GM19467 (cell line): ENCODE measurements around the gene UBXN10.

Experiments
- ATAC-seq: cut with Tn5 transposase; IDR thresholded peaks from one replicate; pipeline ENCODE4 v1.9.1; 2021; ENCODE audit warnings: mild to moderate bottlenecking, moderate library complexity; ENCODE audit not compliant: unreplicated experiment

Gene UBXN10

GRCh38 chr1:20182415-20182814, 3.5 kb upstream of the UBXN10 start:
- no peak for ATAC-seq

- ATAC-seq, result no peak
Measured at GRCh38 chr1:20183035-20183434, 2.9 kb upstream of the UBXN10 start.

- ATAC-seq, result no peak
Measured at GRCh38 chr1:20183616-20184271, 2.2 kb upstream of the UBXN10 start.

DNA sequence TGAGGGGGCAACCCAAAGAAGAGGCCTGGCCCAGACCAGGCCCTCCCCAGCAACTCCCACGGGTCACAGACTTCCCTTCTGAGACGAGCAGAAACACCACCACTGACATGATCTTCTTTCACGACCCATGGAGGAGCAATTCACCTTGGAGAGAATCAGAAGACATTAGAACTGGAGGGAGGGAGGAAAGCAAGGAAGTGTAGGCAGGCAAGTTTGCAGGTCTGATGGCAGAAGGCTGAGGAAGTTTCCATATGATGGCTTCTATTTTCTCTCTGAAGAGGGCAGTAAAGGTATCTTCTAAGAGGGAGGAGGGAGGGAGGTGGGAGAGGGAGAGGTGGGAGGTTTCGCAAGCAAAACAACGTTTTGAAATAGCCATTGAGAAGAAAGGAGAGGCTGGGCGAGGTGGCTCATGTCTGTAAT, 1.4 kb upstream of the UBXN10 start:
- no peak for ATAC-seq

DNA sequence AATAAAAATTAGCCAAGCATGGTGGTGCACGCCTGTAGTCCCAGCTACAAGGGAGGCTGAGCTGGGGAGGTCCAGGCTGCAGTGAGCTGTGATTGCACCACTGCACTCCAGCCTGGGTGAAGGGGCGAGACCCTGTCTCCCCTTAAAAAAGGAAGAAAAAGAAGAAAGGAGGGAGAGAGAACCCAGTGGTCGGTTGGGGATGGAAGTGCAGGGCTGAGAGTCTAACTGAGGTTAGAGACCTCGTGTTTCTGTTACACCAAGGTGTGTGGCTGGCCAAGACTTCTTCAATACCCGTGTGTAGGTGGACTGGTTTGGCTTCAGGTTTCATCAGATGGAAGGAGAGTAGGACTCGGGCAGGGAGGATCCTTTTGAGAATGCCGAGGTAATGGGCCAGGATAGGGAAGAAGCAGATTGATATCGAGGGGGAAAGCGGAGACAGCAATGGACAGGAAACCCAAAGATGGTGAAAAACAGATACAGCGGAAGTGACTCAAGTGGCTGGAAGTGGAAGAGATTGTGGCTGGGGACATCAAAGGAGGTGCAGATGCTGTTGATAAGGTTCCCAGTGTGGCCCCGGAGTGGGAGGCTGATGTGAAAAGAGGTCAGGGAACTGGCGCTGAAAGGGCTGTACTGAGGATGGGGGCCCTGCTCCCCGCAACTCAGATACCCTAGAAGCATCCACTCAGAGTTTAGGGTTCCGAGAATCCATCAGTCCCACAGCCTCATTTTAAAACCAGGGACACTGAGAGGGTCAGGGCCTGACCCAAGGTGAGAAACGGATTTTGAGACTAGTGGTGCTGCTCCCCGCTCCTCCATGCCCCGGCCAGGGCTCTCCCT, 681 bp upstream of the UBXN10 start:
- no peak for ATAC-seq

- no peak for ATAC-seq
Measured at GRCh38 chr1:20187103-20187812, 1.4 kb downstream of the UBXN10 start.

- no peak for ATAC-seq
Measured at GRCh38 chr1:20187813-20188454, 2.0 kb downstream of the UBXN10 start.

DNA sequence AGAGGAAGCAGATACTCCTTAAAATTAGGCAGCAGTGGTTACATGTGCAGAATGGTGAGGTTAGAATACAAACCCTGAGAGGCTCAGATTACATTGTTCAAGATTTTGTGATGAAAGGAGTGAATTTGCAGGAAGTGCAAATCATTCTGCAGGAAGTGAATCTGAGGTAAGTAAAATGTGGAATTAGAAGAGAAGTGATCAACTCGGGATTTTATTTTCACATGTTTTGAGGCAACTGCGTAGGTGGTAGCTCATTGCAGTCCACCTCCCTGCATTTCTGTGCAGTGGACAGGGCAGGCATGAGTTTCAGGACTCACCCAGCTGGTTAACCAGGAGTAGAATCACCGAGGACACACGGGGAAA, 2.5 kb downstream of the UBXN10 start:
- no peak for ATAC-seq

DNA sequence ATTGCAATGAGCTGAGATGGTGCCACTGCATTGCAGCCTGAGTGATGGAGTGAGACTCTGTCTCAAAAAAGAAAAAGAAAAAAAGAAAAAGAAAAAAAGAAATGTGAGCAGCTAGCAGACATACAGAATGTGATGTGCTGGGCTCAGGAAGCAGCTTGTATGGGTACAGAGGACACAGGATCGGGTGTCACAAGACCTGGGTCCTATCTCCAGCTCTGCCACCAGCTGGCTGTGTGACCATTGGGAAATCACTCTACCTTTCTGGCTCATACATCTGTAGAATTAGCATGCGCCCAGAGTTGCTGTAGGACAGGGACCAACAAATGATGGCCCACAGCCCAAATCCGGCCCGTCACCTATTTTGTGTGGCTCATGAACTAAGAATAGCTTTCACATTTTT, 3.8 kb downstream of the UBXN10 start:
- no peak for ATAC-seq

DNA sequence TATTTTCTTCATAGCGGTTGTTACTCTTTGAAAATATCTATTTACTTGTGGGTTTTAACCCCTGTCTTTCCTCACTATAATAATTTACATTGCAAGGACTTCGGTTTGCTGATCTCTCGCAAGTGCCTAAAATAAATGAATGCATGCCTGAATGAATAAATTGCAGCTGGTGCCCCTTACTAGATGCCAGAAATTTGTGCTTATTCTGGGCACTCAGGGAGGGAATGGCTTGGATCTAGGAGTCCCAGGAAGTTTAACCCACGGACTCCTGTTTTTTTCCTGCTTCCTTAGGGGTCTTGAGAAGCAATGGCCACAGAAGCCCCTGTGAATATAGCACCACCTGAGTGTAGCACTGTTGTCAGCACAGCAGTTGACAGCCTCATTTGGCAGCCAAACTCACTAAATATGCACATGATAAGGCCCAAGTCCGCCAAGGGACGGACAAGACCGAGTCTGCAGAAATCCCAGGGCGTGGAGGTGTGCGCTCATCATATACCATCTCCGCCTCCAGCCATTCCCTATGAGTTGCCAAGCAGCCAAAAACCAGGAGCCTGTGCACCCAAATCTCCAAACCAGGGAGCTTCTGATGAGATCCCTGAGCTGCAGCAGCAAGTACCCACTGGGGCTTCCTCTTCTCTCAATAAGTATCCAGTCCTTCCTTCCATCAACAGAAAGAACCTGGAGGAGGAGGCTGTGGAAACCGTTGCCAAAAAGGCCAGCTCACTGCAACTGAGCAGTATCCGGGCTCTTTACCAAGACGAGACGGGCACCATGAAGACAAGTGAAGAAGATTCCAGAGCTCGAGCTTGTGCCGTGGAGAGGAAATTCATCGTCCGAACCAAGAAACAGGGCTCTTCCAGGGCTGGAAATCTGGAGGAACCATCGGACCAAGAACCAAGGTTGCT, 4.6 kb downstream of the UBXN10 start:
- no peak for ATAC-seq

DNA sequence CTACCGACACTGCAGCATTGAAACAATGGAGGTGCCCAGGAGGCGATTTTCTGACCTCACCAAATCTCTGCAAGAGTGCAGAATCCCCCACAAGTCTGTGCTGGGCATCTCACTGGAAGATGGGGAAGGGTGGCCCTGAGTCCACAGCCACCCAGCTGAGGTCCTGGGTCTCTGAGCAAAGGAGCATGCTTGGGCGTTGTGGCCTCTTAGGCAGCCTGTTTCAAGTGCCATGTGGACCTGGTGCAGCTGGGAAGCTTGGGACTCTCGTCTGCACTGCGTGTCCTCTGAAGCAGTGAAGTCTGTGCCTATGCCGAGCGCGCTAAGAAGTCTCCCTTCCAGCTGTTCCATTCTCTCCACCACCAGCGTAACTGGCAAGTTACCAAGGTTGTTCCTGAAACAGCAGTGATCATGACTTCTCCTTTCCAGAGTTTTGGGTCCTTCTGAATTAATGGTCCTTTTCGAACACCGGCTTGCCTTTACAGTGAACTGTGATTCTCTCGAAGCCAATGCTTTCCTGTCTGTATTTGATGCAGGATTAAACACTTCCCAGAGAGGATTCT, 5.5 kb downstream of the UBXN10 start:
- ATAC-seq, result no peak

DNA sequence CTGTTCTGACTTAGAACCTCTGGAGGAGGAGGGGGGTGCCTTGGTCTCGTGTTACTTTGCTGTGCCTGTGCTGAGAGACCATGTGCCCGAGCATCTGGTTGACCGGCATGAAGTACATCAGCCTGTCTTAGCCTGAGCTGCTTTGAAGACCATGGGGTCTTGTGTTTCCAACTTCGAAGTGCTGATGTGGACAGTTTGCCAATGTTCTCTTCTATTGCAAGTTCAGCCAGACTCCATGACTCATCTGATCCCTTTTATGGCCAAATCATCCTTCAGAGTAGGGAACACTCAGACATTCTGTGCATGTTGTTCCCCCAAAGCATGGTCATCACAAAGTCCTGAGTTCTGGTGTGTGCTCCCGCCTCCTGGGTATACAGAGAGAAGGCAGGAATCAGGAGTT, 6.5 kb downstream of the UBXN10 start:
- no peak for ATAC-seq

DNA sequence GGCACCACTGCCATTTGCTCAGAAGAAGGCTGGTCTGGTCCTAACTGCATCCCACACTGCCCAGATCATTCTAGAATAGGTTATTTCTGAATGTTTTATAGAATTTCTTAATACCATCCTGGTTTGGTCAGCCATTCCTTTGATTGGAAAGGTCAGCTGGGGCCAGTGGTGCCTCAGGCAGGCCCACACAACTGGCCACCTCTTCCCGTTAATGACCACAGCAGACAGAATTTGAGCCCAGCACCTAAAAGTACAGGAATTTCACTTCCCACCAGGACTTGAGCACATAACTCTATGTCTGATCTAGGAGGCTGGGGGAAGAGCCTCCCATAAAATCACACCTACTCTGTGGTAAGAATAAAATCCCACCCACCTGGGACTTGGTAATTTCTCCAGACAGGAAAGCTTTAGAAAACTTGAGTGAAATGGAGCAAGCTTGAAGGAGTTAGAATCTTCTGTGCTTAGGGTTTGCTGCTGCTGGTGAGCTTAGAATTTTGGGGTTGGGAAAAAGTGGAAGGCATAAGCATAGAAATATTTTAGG, 7.0 kb downstream of the UBXN10 start:
- ATAC-seq, result no peak

GRCh38 chr1:20194224-20194623, 8.3 kb downstream of the UBXN10 start:
- ATAC-seq, result no peak

DNA sequence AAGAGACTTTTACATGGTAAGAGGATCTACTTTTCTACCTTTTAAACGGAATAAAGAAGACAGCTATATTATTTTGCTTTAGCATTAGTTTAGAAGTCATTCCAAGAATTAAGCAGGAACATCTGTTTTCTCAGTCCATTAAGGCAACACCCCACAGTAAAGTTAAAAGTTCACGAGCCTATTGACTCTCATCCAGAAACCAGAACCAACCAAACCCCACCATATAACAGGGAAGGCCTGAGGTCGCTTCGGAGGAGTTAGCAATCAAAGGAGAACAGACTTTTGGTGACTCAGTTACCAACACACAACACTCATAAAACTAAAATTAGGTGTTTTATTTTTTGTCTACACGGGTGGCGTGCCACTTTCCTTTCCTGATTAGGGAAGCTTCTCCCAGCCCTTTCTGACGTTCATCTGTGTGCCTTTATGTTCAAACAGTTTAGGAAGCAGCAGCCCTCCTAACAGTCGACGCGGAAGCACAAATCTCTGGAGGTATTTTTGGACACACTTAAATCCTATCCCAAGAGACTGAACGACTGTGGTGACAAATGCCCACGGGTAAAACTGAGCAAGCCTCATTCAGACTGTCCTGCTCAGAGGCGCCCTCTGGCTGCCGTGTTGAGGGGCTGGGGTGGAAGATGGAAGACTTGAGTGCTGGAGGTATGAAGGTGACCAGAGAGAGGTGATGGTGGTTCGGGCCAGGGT, 9.0 kb downstream of the UBXN10 start:
- ATAC-seq, result no peak

DNA sequence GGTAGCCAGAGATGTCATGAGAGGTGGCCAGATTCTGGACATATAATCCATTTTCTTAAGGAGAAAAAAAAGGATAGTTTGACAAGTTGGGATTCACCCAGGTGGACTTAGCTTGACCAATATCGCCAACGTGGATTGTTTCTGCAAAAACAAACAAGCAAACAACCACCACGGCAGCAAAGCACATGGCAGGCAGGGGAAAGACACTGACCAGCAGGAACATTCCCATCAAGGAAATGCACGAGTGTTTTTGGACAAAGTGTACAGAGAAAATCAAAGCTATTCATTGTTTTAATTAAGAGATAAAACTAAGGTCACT, 9.5 kb downstream of the UBXN10 start:
- ATAC-seq, result no peak

- no peak for ATAC-seq
Measured at GRCh38 chr1:20197329-20197791, 11.5 kb downstream of the UBXN10 start.

- no peak for ATAC-seq
Measured at GRCh38 chr1:20198296-20198695, 12.4 kb downstream of the UBXN10 start.

- no peak for ATAC-seq
Measured at GRCh38 chr1:20198918-20199317, 13.0 kb downstream of the UBXN10 start.
